IMR-90 (cell line): ENCODE results near the gene CLEC4D. TPM values are rescaled to one million over a fixed set of nuclear protein-coding genes. Genes with fewer than 3 reads are reported as not detected.

ENCODE experiments used
- ATAC-seq: fragments of 200-7000 bp; cut with Tn5 transposase; 2 replicates; pipeline ENCODE4 v1.9.1; 2020; ENCODE audit warnings: low read depth, mild to moderate bottlenecking, moderate library complexity
- BruUV-seq: library from RNA; stranded (reverse); fragments of 400-500 nt; replicated peaks from 2 replicates; lab custom pipeline; 2021; lab: Mats Ljungman, UMichigan
- CTCF ChIA-PET: fragments of 300-600 bp; formaldehyde crosslinking; extraction: SDS; loops from one replicate; lab custom pipeline; 2021; ENCODE audit warnings: antibody characterized with exemption; lab: Yijun Ruan, JAX
- POLR2A ChIA-PET: fragments of 300-600 bp; sonication (Branson Sonifier 250); formaldehyde crosslinking; loops from one replicate; lab custom pipeline; 2022; ENCODE audit warnings: antibody characterized with exemption; ENCODE audit not compliant: unreplicated experiment; lab: Charles Lee
- DNase-seq: peaks from one replicate; pipeline ENCODE4 v3.0.0; 2013
- H2AFZ ChIP-seq: replicated peaks from 2 replicates; pipeline ENCODE3; 2013; ENCODE audit warnings: low read length, mild to moderate bottlenecking; ENCODE audit not compliant: poor library complexity
- H2AK5ac ChIP-seq: 2 replicates; pipeline ENCODE4 v1.6.1; 2013; ENCODE audit warnings: low read depth, low read length, inconsistent platforms
- H2AK9ac ChIP-seq: replicated peaks from 2 replicates; pipeline ENCODE3; 2013; ENCODE audit warnings: mild to moderate bottlenecking, low read depth, low read length, moderate library complexity; ENCODE audit not compliant: poor library complexity
- H2BK120ac ChIP-seq: 2 replicates; pipeline ENCODE4 v1.6.1; 2013; ENCODE audit warnings: low read depth, low read length, inconsistent platforms
- H2BK15ac ChIP-seq: 3 replicates; pipeline ENCODE4 v1.6.1; 2013; ENCODE audit warnings: low read depth, low read length, inconsistent platforms
- H2BK20ac ChIP-seq: 2 replicates; pipeline ENCODE4 v1.6.1; 2013; ENCODE audit warnings: low read depth, mild to moderate bottlenecking, inconsistent platforms, low read length, moderate library complexity
- H2BK5ac ChIP-seq: 2 replicates; pipeline ENCODE4 v1.6.1; 2013; ENCODE audit warnings: mild to moderate bottlenecking, low read depth, low read length, inconsistent platforms; ENCODE audit not compliant: poor library complexity, severe bottlenecking
- H3K14ac ChIP-seq: replicated peaks from 2 replicates; pipeline ENCODE4 v1.6.1; 2013; ENCODE audit warnings: low read depth, low read length, inconsistent platforms
- H3K18ac ChIP-seq: 2 replicates; pipeline ENCODE4 v1.6.1; 2013; ENCODE audit warnings: low read depth, low read length, control low read depth
- H3K23ac ChIP-seq: 2 replicates; pipeline ENCODE4 v1.6.1; 2013; ENCODE audit warnings: low read depth, low read length, inconsistent platforms
- H3K27ac ChIP-seq: 2 replicates; pipeline ENCODE4 v1.5.1; 2013; ENCODE audit warnings: mild to moderate bottlenecking, control low read depth, low read length; ENCODE audit not compliant: insufficient read depth
- H3K27me3 ChIP-seq: 2 replicates; pipeline ENCODE4 v1.6.1; 2013; ENCODE audit warnings: low read length; ENCODE audit not compliant: control insufficient read depth, insufficient read depth
- H3K36me3 ChIP-seq: 2 replicates; pipeline ENCODE4 v1.6.1; 2013; ENCODE audit warnings: low read length, mixed read lengths; ENCODE audit not compliant: control insufficient read depth, insufficient read depth
- H3K4ac ChIP-seq: 2 replicates; pipeline ENCODE4 v1.6.1; 2013; ENCODE audit warnings: low read depth, low read length, inconsistent platforms
- H3K4me1 ChIP-seq: 2 replicates; pipeline ENCODE4 v1.6.1; 2013; ENCODE audit warnings: low read length, mixed read lengths; ENCODE audit not compliant: control insufficient read depth, insufficient read depth
- H3K4me2 ChIP-seq: 2 replicates; pipeline ENCODE4 v1.6.1; 2013; ENCODE audit warnings: low read depth, mild to moderate bottlenecking, control low read depth, low read length, moderate library complexity
- H3K4me3 ChIP-seq: 2 replicates; pipeline ENCODE4 v1.5.1; 2013; ENCODE audit warnings: low read depth, mild to moderate bottlenecking, control low read depth, low read length, moderate library complexity; ENCODE audit not compliant: insufficient read depth
- H3K56ac ChIP-seq: 2 replicates; pipeline ENCODE4 v1.6.1; 2013; ENCODE audit warnings: low read length, inconsistent platforms; ENCODE audit not compliant: insufficient read depth; ENCODE audit errors: extremely low read depth
- H3K79me1 ChIP-seq, 2 experiments: 2 replicates each; pipeline ENCODE4 v1.6.1; 2013; ENCODE audit warnings: low read length in 2 of 2, inconsistent platforms in 1 of 2, low read depth in 1 of 2
- H3K9ac ChIP-seq: 2 replicates; pipeline ENCODE4 v1.6.1; 2013; ENCODE audit warnings: low read depth, low read length, control low read depth
- H3K9me1 ChIP-seq: 2 replicates; pipeline ENCODE4 v1.6.1; 2013; ENCODE audit warnings: low read length, inconsistent platforms; ENCODE audit not compliant: insufficient read depth
- H3K9me3 ChIP-seq: 2 replicates; pipeline ENCODE4 v1.6.1; 2013; ENCODE audit warnings: low read length; ENCODE audit not compliant: control insufficient read depth, insufficient read depth
- H4K20me1 ChIP-seq: 2 replicates; pipeline ENCODE4 v1.6.1; 2013; ENCODE audit warnings: low read length, inconsistent platforms; ENCODE audit not compliant: insufficient read depth
- H4K5ac ChIP-seq: 2 replicates; pipeline ENCODE4 v1.6.1; 2013; ENCODE audit warnings: mild to moderate bottlenecking, low read depth, low read length, control low read depth
- H4K8ac ChIP-seq, 2 experiments: 2 replicates each; pipeline ENCODE4 v1.6.1; 2013; ENCODE audit warnings: low read depth in 2 of 2, low read length in 2 of 2, control low read depth in 1 of 2, inconsistent platforms in 1 of 2
- H4K91ac ChIP-seq: 2 replicates; pipeline ENCODE4 v1.6.1; 2013; ENCODE audit warnings: low read depth, low read length, inconsistent platforms; ENCODE audit not compliant: insufficient read depth
- CEBPB ChIP-seq: IDR thresholded peaks from 2 replicates; pipeline ENCODE4 v1.6.1; 2012; ENCODE audit warnings: low read depth, low read length, improper control_type of control experiment
- FOS ChIP-seq: fragments of 150-350 bp; IDR thresholded peaks from 2 replicates; pipeline ENCODE4 v1.6.1; 2016; ENCODE audit warnings: low read depth, low read length
- NFE2L2 ChIP-seq: fragments of 150-350 bp; IDR thresholded peaks from 2 replicates; pipeline ENCODE4 v1.6.1; 2016; ENCODE audit warnings: low read depth, mild to moderate bottlenecking, low read length
- RAD21 ChIP-seq: IDR thresholded peaks from 2 replicates; pipeline ENCODE4 v1.6.1; 2012; ENCODE audit warnings: low read length, improper control_type of control experiment
- SMC3 ChIP-seq: fragments of 150-350 bp; IDR thresholded peaks from 2 replicates; pipeline ENCODE4 v1.6.1; 2016; ENCODE audit warnings: low read depth, mild to moderate bottlenecking, antibody characterized with exemption, low read length, moderate library complexity
- WGBS, 2 experiments: methylation state at CpG; one replicate each; pipeline versions ENCODE4 v1.1.5 to v1.1.7; 2013; ENCODE audit warnings: missing lambda C conversion rate in 2 of 2; ENCODE audit not compliant: insufficient read length in 1 of 2; ENCODE audit errors: extremely low coverage in 2 of 2; 5-methylcytosine and 5-hydroxymethylcytosine counted together
- dilution Hi-C: fragments of 300-500 bp; cut with HindIII; formaldehyde crosslinking; loops from one replicate; pipeline ENCODE4 v1.14.3; 2018; ENCODE audit warnings: low sequenced_read_pairs; ENCODE audit not compliant: unreplicated experiment
- in situ Hi-C: fragments of 300-500 bp; cut with MboI; formaldehyde crosslinking; loops from 3 replicates; pipeline ENCODE4 v1.14.3; 2019; ENCODE audit warnings: low sequenced_read_pairs, inconsistent platforms, mixed read lengths
- intact Hi-C: fragments of 100-400 bp; cut with micrococcal nuclease; formaldehyde crosslinking; loops from 2 replicates; pipeline ENCODE4 v1.10.0; 2022
- polyA plus RNA-seq, 3 experiments: library from polyadenylated mRNA; depleted of rRNA; stranded (reverse); fragments of >200 nt; gene quantifications; 2 replicates each; pipeline ENCODE4 v1.2.3, GENCODE V29; 2012; ENCODE audit warnings: low replicate concordance in 1 of 3
- total RNA-seq: library from RNA; depleted of rRNA; stranded (reverse); fragments of >200 nt; gene quantifications from 2 replicates; pipeline ENCODE4 v1.2.3, GENCODE V29; 2012
- TF ChIP-seq, protein P1 (sequence below): conservative IDR thresholded peaks from 2 replicates; pipeline ENCODE4 v1.5.1; 2012; ENCODE audit warnings: mild to moderate bottlenecking, low read depth, low read length, improper control_type of control experiment

CLEC4D gene
- total and polyA plus RNA-seq, 2 of the 4 experiments (the other 2 are of a cell fraction) = not detected

- no peak overlapping the region for H2BK20ac ChIP-seq
- no peaks in the 10 kb centered on the region for H4K20me1 ChIP-seq
- H2AFZ ChIP-seq = no peak overlapping the region
- no peak overlapping the region for H3K18ac ChIP-seq
- H2AK9ac ChIP-seq = no peak overlapping the region
- TF ChIP-seq FOS (no peak), CEBPB (no peak), RAD21 (peak; percentile 54), NFE2L2 (no peak), SMC3 (peak; percentile 43)
- TF ChIP-seq, protein P1, sequence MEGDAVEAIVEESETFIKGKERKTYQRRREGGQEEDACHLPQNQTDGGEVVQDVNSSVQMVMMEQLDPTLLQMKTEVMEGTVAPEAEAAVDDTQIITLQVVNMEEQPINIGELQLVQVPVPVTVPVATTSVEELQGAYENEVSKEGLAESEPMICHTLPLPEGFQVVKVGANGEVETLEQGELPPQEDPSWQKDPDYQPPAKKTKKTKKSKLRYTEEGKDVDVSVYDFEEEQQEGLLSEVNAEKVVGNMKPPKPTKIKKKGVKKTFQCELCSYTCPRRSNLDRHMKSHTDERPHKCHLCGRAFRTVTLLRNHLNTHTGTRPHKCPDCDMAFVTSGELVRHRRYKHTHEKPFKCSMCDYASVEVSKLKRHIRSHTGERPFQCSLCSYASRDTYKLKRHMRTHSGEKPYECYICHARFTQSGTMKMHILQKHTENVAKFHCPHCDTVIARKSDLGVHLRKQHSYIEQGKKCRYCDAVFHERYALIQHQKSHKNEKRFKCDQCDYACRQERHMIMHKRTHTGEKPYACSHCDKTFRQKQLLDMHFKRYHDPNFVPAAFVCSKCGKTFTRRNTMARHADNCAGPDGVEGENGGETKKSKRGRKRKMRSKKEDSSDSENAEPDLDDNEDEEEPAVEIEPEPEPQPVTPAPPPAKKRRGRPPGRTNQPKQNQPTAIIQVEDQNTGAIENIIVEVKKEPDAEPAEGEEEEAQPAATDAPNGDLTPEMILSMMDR = peak; percentile 81
- H2BK15ac ChIP-seq = no peak overlapping the region
- no peak overlapping the region for H3K4me2 ChIP-seq
- H4K8ac ChIP-seq = no peak overlapping the region
- no peak overlapping the region for H4K91ac ChIP-seq
- H3K56ac ChIP-seq = no peak overlapping the region
- H2BK5ac ChIP-seq = no peak overlapping the region
- H3K4me3 ChIP-seq = no peak overlapping the region
- H2AK5ac ChIP-seq = no peak overlapping the region
- ATAC-seq = peak; percentile 86
- no peaks in the 10 kb centered on the region for H3K79me1 ChIP-seq
- intact Hi-C loops = loop anchor here (1.0 to 10.0 kb wide), 5 partner anchors 65 to 505 kb away; partner anchors contain the start of gene A2ML1
- POLR2A ChIA-PET = no interaction called here
- no peak overlapping the region for H3K9ac ChIP-seq
- in situ Hi-C loops = no loop called here
- H3K4me1 ChIP-seq = no peaks in the 10 kb centered on the region
- CTCF ChIA-PET = interaction anchor here (0.5 to 1.7 kb wide), 16 partner anchors 9 to 708 kb away, joined by 3 to 16 read pairs (median 6); no protein-coding TSS in a partner anchor
- BruUV-seq = no TSS peak
- H3K36me3 ChIP-seq = no peaks in the 10 kb centered on the region
- no peaks in the 10 kb centered on the region for H3K27me3 ChIP-seq
- no peak overlapping the region for H2BK120ac ChIP-seq
- WGBS, 2 experiments = no CpG with 5 or more reads among the region's 3 CpGs
- H3K9me3 ChIP-seq = no peaks in the 10 kb centered on the region
- dilution Hi-C loops = no loop called here
- H3K4ac ChIP-seq = no peak overlapping the region
- H3K23ac ChIP-seq = no peak overlapping the region
- no peak overlapping the region for H4K5ac ChIP-seq
- H3K14ac ChIP-seq = no peak overlapping the region
- peak; percentile 59 for DNase-seq
- H3K27ac ChIP-seq = no peak overlapping the region
- H3K9me1 ChIP-seq = no peaks in the 10 kb centered on the region
Measured at GRCh38 chr12:8544295-8544694, 31.0 kb downstream of the CLEC4D start.
